ENCODE measurements around the gene GPR137.

GRCh38 chr11:64248578-64248977, 37.1 kb upstream of the GPR137 start:
- TF ChIP-seq EZH2phosphoT487 (IDR thresholded peaks at IDR 0.05; ENCODE audit: insufficient read depth, low read depth) (no peak), EZH2 (IDR thresholded peaks at IDR 0.05; ENCODE audit: insufficient read depth, poor library complexity, severe bottlenecking) (no peak)

Data from GM23248 (cell line).